ENCODE data around the gene FAM117B. TPM values are rescaled to one million over a fixed set of nuclear protein-coding genes. Genes with fewer than 3 reads are reported as not detected.

Gene FAM117B
- total and polyA plus RNA-seq, 2 of the 8 experiments (the other 6 are each of a cell fraction or from before 2014, with no cell fraction given) = 3.9 to 22.6 TPM

- Histone ChIP-seq H3K18ac (ENCODE audit: extremely low read depth, low read length) (no peak overlapping the region), H2AFZ (ENCODE audit: low read length) (no peak overlapping the region), H4K20me1 (replicated peaks in 1 of 2; ENCODE audit: control insufficient read depth in 1 of 2, insufficient read depth in 2 of 2, low read length in 2 of 2) (no peaks in the 10 kb centered on the region), H3K9ac (replicated peaks in 1 of 4; ENCODE audit: extremely low read depth in 1 of 4, low read depth in 3 of 4, low read length in 3 of 4) (no peak overlapping the region), H3K9me3 (ENCODE audit: insufficient read depth in 2 of 2, low read depth in 1 of 2, low read length in 1 of 2) (peaks cover 4 to 10% of the 10 kb centered on the region in 2 experiments; a peak in 1 of 4 replicates), H3K56ac (replicated peaks; ENCODE audit: insufficient read length, low read depth, low read length) (no peak overlapping the region), H2BK120ac (replicated peaks; ENCODE audit: low read depth, low read length) (no peak overlapping the region), H3K79me2 (ENCODE audit: control insufficient read depth in 1 of 2, insufficient read depth in 2 of 2, low read length in 2 of 2) (peaks cover 5 to 46% of the 10 kb centered on the region in 2 experiments), H2BK5ac (ENCODE audit: low read depth, low read length) (no peak overlapping the region), H2BK15ac (ENCODE audit: low read length) (no peak overlapping the region), H4K5ac (ENCODE audit: insufficient read length, low read depth, low read length) (no peak overlapping the region), H2BK12ac (ENCODE audit: low read depth, low read length) (no peak overlapping the region), H4K8ac (ENCODE audit: extremely low read depth, insufficient read depth, low read length) (no peak overlapping the region), H3K27me3 (replicated peaks in 1 of 4; ENCODE audit: control insufficient read depth in 3 of 4, extremely low read depth in 1 of 4, insufficient read depth in 3 of 4, low read length in 3 of 4) (no peaks in the 10 kb centered on the region), H3K4me2 (ENCODE audit: insufficient read depth in 1 of 2, low read depth in 2 of 2, low read length in 2 of 2) (no peak overlapping the region), H3K14ac (ENCODE audit: insufficient read length) (no peak overlapping the region), H2BK20ac (ENCODE audit: low read length) (no peak overlapping the region), H3K23ac (ENCODE audit: insufficient read length) (no peak overlapping the region), H3K23me2 (ENCODE audit: low read depth, low read length) (no peaks in the 10 kb centered on the region), H3K4ac (replicated peaks; ENCODE audit: insufficient read length, low read depth, low read length) (no peak overlapping the region), H3K79me1 (ENCODE audit: low read depth, low read length) (no peaks in the 10 kb centered on the region; the same call in 1 of the 2 replicates), H2AK5ac (ENCODE audit: low read depth, low read length) (no peak overlapping the region), H3K27ac (ENCODE audit: low read depth, low read length) (no peak overlapping the region), H3K36me3 (ENCODE audit: control insufficient read depth in 2 of 4, insufficient read depth in 4 of 4, low read length in 3 of 4) (no peaks in the 10 kb centered on the region), H3K4me3 (ENCODE audit: extremely low read depth in 1 of 4, insufficient read depth in 2 of 4, low read depth in 3 of 4, low read length in 4 of 4) (no peak overlapping the region), H3K4me1 (replicated peaks in 1 of 4; ENCODE audit: control insufficient read depth in 3 of 4, insufficient read depth in 4 of 4, low read length in 3 of 4) (no peaks in the 10 kb centered on the region), H4K91ac (replicated peaks; ENCODE audit: insufficient read length, low read length) (no peak overlapping the region)
- TF ChIP-seq RBBP5 (IDR thresholded peaks at IDR 0.05; ENCODE audit: borderline replicate concordance, low read depth, low read length) = no peak
- TF ChIP-seq KDM4A (IDR thresholded peaks at IDR 0.05; ENCODE audit: low read depth, low read length, severe bottlenecking) = no peak
- TF ChIP-seq TBP (IDR thresholded peaks at IDR 0.05; ENCODE audit: low read depth, low read length) = no peak
- no peak for TF ChIP-seq EZH2 (IDR thresholded peaks at IDR 0.05; ENCODE audit: low read depth, low read length, severe bottlenecking)
- TF ChIP-seq SIX5 (IDR thresholded peaks at IDR 0.05; ENCODE audit: low read depth, low read length) = no peak
- TF ChIP-seq RFX5 (IDR thresholded peaks at IDR 0.05; ENCODE audit: borderline replicate concordance, low read depth, low read length) = no peak
- TF ChIP-seq CBX5 (IDR thresholded peaks at IDR 0.05; ENCODE audit: low read depth, low read length) = no peak
- no peak for TF ChIP-seq GTF2F1 (IDR thresholded peaks at IDR 0.05; ENCODE audit: borderline replicate concordance, low read depth, low read length)
- no peak for TF ChIP-seq CHD1 (IDR thresholded peaks at IDR 0.05; ENCODE audit: low read depth, low read length)
- TF ChIP-seq EGR1 (IDR thresholded peaks at IDR 0.05; ENCODE audit: borderline replicate concordance, low read depth, low read length) = no peak
- TF ChIP-seq BRCA1 (IDR thresholded peaks at IDR 0.05; ENCODE audit: low read depth, low read length) = no peak
- no peak for TF ChIP-seq CTBP2 (IDR thresholded peaks at IDR 0.05; ENCODE audit: borderline replicate concordance, insufficient read depth, insufficient read length, low read length)
- WGBS, 2 experiments (ENCODE audit: extremely low coverage in 1 of 2, insufficient coverage in 1 of 2, insufficient read length in 1 of 2, insufficient replicate concordance in 2 of 2, low coverage in 1 of 2, low lambda C conversion rate in 2 of 2, missing lambda C conversion rate in 1 of 2) = 96% methylated on average over 2 of the region's 2 CpGs; no CpG with 5 or more reads in 1 of the 2 experiments
- POLR2A ChIA-PET (ENCODE audit: partially characterized antibody) = interaction anchor here (0.6 kb wide), 1 partner anchor 67 kb away, joined by 3 read pairs; no protein-coding TSS in a partner anchor
- FAIRE-seq = no peak
- no peak for DNase-seq (ENCODE audit: low read depth in 1 of 2, low spot score in 2 of 2)
- CTCF ChIA-PET (ENCODE audit: partially characterized antibody) = interaction anchor here (1.5 kb wide), 1 partner anchor 128 kb away, joined by 5 read pairs; no protein-coding TSS in a partner anchor
Observed at GRCh38 chr2:202716953-202717597, 82.3 kb downstream of the FAM117B start.

Measured in H1 (cell line).